ENCODE data around the gene EIF5A2.
"Not testable (repeated sequence)": the region's sequence is repeated elsewhere in the genome, so short reads cannot be mapped to it uniquely, and the experiment has no call there.

- TF ChIP-seq POLR2A, CTCF (IDR thresholded peaks at IDR 0.05): not testable (repeated sequence)
These were observed 31.1 kb downstream of the EIF5A2 start for GRCh38 chr3:170877311-170877710.

Data from vagina (tissue), 2 donors.